Stimulated activated naive CD4-positive, alpha-beta T cell treated with Interleukin-2 at 50 U/mL for 16 hours (primary cell): Measurements from ENCODE around the gene CAPZA1.
"Not testable (repeated sequence)": the region's sequence is repeated elsewhere in the genome, so short reads cannot be mapped to it uniquely, and the experiment has no call there.

Source experiments
- DNase-seq: peaks from one replicate; lab custom pipeline; 2025; lab: John Stamatoyannopoulos, UW

Gene CAPZA1

DNA sequence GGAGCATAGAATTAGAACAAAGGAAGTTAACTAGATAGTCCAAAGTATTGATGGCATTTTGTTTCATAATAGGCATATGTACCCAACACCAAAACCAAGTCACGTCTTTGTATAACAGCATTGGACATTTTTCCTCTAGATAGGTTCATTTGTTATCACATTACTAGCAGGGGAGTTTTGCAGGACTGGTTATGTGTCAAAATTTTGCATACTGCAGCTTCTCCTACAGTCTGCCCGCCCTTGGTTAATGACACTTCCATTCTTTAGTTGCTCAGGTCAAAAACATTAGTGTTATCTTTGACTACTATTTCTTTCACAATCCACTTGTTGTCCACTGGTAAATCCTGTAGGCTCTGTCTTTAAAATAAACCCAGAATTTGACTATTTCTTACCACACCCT, 8.9 kb downstream of the CAPZA1 start:
- DNase-seq: no peak

GRCh38 chr1:112629256-112629655, 9.6 kb downstream of the CAPZA1 start:
- no peak for DNase-seq

DNA sequence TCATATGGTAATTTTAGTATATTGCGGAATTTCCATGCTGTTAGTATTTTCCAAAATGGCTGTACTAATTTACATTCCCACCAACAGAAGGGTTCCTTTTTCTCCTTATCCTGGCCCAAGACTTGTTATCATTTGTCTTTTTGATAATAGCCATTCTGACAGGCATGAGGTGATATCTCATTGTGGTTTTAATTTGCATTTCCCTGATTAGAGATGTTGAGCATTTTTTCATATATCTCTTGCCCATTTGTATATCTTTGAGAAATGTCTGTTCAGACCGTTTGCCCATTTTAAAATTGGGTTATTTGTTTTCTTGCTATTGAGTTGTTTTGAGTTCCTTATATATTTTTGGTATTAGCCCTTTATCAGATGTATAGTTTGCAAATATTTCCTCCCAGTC, 14.0 kb downstream of the CAPZA1 start:
- DNase-seq: no peak

DNA sequence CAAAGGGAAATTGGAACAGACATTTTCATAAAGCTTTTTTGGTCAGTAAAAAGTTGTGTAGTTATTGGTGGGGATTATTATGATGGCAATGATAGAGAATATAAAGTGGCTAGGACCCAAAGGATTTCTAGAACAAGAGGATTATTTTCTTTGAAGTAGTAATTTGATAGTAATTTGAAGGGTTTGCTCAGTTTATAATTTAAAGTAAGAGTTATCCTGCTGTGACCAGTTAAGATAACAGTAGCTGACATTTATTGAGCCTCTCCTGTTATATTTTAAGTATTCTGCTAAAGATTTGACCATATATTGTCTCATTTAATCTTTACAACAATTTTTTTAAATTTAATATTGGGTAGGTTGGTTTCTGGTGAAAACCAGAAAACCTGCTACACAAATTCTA, 14.7 kb downstream of the CAPZA1 start:
- DNase-seq: no peak

GRCh38 chr1:112636056-112636455, 16.4 kb downstream of the CAPZA1 start:
- no peak for DNase-seq

GRCh38 chr1:112636597-112637253, 17.1 kb downstream of the CAPZA1 start:
- DNase-seq: no peak

DNA sequence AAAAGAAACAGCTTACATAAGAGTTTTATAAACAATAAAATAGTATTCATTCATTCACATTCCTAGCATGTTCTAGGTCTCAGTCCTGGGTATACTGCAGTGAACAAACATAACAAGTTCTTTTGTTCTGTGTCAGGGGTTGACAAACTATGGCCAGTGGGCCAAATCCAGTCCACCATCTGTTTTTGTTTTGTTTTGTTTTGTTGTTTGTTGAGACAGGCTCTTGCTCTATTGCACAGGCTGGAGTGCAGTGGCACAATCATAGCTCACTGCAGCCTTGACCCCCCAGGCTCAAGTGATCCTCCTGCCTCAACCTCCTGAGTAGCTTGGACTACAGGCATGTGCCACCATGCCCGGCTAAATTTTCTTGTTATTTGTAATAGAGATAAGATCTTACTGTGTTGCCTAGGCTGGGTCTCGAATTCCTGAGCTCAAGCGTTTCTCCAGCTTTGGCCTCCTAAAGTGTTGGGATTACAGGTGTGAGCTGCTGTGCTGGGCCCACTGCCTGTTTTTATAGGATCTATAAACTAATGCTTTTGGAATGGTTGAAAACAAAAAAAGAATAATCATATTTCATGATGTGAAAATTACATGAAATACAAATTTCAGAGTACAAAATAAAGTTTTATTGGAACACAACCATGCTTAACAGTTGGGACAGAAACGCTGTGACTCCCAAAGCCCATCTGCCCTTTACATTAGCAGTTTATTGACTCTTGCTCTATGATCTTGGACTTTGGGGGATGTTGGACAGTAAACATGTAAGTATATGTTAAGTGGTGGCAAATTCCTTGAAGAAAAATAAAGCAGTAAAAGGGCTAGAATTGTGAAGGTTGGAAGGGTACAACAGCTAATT, 17.9 kb downstream of the CAPZA1 start:
- no peak for DNase-seq

DNA sequence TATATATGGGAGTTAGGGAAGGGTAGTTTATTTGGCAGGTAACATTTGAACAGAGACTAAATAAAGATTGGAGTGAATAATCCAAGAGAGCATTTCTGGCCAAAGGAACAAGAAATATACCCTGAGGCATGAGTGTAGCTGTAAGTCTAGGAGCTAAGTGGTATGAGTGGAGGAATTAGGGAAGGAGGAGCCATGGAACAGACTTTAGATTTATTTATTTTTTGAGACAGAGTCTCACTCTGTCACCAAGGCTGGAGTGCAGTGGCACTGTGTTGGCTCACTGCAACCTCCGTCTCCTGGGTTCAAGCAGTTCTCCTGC, 18.4 kb downstream of the CAPZA1 start:
- no peak for DNase-seq

DNA sequence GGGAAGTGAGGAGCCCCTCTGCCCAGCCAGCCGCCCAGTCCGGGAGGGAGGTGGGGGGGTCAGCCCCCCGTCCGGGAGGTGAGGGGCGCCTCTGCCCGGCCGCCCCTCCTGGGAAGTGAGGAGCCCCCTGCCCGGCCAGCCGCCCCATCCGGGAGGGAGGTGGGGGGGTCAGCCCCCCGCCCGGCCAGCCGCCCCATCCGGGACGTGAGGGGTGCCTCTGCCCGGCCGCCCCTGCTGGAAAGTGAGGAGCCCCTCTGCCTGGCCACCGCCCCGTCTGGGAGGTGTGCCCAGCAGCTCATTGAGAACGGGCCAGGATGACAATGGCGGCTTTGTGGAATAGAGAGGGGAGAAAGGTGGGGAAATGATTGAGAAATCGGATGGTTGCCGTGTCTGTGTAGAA, 20.8 kb downstream of the CAPZA1 start:
- DNase-seq: not testable (repeated sequence)

DNA sequence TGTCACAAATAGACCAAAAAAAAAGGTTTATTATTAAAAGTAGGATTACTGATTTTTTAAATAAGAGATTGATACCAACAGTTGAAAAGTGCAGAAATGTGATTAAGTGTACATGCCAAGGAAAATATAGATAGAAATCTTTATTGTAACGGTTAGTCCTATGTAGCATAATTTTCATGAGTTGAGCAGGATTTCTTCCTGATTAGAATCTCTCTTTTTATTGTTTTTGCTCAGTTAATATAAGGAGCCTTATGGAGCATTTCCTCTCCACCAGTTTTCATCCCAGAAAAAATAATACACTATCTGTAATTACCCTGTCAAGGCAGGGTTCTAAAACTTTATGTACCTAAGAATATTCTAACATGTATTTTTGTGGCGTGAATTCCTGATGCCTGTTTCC, 23.4 kb downstream of the CAPZA1 start:
- DNase-seq: no peak

DNA sequence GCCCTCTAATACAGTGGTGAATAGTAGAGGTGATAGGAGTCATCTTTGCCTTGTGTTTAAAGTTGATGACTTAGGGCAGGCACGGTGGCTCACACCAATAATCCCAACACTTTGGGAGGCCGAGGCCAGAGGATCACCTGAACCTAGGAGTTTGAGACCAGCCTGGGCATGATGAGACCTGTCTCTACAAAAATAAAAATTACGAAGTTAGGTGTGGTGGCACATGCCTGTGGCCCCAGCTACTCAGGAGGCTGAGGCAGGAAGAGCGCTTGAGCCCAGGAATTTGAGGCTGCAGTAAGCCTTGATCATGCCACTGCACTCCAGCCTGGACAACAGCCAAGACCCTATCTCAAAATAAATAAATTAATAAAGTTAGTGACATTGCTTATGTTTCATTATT, 26.6 kb downstream of the CAPZA1 start:
- no peak for DNase-seq

DNA sequence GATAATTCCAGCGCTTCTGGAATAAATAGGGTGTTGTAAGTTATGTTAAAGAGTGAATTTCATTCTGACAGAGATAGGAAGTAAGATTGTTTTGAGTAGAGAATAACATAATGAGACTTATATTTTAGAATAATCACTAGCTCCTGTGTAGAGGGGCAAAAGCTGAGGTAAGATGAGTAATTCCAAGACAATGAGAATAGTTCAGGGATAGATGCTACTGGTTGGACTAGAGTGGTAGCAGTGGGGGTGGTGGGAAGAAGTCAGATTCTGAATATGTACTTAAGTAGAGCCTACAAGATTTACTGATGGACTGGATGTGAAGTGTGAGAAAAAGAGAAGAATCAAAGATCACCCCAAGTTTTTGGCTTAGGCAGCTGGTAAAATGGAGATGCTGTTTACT, 31.6 kb downstream of the CAPZA1 start:
- no peak for DNase-seq

DNA sequence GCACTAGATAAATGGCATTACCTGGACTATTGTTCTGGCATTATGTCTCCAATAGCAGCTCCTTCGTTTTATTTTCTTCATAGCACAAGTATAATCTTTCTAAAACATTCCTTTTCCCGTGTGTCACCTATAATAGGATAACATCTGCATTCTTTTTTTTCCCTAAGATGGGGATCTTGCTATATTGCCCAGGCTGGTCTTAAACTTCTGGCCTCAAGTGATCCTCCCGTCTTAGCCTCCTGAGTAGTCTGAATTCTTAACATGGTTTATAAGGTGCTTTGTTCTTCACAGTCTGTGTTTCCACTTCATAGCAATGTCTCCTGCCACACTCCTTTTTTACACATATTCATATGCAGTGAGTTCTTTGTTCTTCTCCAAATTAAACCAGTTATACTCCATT, 46.2 kb downstream of the CAPZA1 start:
- DNase-seq: no peak

DNA sequence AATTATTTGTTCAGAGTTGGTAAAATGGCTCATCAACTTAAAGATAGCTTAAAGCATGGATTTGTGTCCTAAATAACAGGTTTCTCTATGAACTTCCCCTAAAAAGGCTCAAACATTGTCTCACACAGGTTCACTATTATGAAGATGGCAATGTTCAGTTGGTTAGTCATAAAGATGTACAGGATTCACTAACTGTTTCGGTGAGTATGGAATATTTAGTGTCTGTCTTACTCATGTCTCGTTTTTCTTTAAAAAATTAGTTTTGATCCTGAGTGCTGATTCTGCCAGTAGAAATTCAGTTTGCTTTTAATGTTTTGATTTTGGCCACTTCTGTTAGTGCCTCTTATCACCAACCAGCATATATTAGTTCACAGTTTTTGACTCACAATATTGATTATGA, 47.3 kb downstream of the CAPZA1 start:
- no peak for DNase-seq

- no peak for DNase-seq
Measured at GRCh38 chr1:112672009-112672408, 52.4 kb downstream of the CAPZA1 start.

DNA sequence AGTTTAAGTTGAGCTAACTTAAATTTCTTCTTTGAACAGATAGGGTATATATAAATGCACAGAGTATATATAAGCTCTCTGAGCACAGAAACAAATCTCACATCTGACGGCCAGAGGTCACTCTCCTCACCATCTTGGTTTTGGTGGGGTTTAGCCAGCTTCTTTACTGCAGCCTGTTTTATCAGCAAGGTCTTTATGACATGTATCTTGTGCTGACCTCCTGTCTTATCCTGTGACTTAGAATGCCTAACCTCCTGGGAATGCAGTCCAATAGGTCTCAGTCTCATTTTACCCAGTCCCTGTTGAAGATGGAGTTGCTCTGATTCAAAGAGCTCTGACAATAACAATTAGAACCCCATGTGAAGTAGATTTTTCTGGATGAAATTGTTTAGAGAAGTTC, 53.2 kb downstream of the CAPZA1 start:
- no peak for DNase-seq

DNA sequence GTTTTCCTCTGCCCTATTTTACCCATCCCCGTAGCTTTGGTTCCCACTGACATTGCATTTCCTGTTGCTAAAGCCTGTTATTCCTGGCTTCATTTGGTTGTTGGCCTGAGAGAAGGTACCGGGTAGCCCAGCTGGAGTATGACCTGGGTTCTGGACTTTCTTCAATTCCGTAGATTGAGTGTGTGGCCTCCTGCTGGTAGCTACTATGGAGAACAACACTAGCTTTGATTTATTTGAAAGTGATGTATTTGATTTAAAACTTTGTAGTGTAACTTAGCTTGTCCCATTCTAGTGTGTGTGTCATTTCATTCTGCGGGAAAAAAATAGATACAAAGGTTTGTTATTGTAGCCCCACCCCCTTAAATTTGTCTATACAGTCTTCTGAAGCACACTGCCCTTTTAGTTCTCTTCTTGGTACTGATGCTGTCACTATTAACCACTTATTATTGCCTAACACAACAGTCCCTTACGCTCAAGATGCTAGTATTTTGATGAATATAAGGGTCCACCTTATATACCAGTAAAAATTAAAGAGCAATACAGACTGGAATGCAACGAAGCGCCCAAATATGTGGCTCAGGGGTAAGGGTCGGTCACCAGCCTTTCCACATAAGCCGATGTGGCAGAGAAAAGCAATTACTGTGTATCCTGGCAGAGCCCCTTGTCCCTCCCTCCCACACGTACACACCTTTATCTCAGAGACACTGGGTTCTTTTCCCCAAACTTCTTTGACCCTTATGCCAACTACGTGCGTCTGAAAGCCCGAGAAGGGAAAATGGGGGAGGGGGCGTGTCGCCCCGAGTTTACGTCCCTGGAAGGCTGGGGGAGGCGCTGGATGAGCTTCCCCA, 54.2 kb downstream of the CAPZA1 start:
- DNase-seq: no peak

DNA sequence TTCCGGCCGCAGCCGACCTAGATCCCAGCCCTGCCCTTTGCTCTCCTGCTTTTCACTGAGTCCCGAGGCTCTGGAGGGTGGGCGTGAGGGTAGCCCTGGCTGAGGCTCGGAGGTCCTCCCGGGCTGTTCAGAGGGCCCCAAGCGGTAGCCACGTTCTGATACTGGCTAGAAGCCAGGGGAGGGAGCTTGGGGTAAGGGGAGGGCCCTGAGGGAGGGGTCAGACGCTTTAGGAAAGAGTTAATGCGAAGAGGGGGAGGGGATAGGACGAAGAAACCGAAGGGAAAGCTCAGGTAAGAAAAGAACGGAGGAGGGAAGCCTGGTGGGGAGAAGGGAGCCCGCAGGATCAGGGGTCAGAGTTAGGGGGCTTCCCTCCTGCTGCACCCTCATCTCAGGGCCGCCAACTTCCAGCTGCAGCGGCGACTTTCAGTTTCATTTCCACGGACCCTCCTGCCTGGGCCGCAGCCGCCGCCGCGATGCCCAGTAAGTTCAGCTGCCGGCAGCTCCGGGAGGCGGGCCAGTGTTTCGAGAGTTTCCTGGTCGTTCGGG, 54.9 kb downstream of the CAPZA1 start, which contains the start of gene MOV10:
Gene MOV10 (plus strand): TSS at position 220 of the 546 bp plus-strand sequence. CDS start 254 bp downstream, at position 474.
- peak; percentile 43 for DNase-seq

DNA sequence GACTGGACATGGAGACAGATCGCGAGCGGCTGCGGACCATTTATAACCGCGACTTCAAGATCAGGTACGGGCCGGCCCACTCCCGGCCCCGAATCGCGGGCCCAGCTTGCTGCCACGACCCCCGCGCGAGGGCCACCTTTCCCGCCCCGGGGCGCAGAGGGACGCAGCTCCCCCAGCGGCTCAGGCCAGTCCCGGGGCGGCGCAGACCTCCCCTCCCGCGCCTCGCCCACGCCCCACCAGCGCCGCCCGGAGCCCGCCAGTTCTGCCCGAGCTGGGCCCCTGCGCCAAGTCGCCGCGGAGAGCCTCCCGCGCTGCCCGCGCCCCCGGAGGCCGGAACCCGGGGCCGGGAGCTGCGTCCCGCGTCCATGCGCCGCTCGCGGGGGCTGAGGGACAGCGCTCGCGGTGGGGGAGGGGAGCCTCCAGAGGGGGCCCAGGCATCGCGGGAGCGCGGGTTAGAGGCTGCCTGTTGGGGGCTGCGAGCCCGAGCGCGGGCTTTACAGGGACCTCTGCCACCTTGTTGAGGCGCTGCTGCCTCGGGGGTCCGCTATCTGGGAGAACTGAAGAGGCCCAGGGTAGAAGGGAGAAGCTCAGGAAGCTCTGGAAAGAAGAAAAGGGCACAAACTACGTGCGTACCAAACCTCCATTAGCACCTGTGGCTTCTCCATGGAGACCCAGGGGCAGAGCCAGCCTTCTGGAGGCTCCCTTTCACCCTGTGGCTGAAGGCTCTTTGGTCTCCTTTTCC, 55.5 kb downstream of the CAPZA1 start:
- DNase-seq: peak; percentile 34

- no peak for DNase-seq
Measured at GRCh38 chr1:112675728-112676381, 56.2 kb downstream of the CAPZA1 start.

DNA sequence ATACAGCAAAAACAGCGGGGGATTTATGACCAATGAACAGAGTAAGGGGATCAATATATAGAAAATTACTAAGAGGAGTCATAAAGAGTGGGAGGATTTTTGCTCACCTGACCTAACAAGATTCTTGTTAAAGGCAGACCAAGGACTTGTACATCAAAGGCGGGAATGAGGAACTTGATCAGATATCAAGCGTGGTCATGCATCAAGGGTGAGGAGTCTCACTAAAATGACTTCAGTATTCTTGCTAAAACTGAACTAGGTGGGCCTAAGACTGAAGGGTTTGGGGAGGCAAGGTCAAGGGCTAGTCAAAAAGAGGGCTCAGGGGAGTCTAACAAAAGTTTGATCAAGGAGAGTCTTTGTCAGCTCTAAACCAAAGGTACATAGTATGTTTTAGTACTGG, 56.9 kb downstream of the CAPZA1 start:
- no peak for DNase-seq
